K562 (cell line): ENCODE measurements around the gene MMUT. TPM values are rescaled to one million over a fixed set of nuclear protein-coding genes. Genes with fewer than 3 reads are reported as not detected.

Source experiments
- HNRNPLL ChIP-seq: fragments of 200-400 bp; formaldehyde crosslinking; IDR thresholded peaks from 2 replicates; pipeline ENCODE4 v1.6.1; 2017; ENCODE audit warnings: low read length, low read depth, mild to moderate bottlenecking; ENCODE audit not compliant: poor library complexity, severe bottlenecking
- L3MBTL2 ChIP-seq: fragments of 450-650 bp; IDR thresholded peaks from 2 replicates; pipeline ENCODE4 v1.6.1; 2016; ENCODE audit warnings: mild to moderate bottlenecking, moderate library complexity
- SUPT5H ChIP-seq: fragments of 450-650 bp; IDR thresholded peaks from 2 replicates; pipeline ENCODE4 v1.6.1; 2016
- TCF7 ChIP-seq: sonication (generic); IDR thresholded peaks from 2 replicates; pipeline ENCODE4 v1.6.1; 2016; ENCODE audit warnings: antibody characterized with exemption, borderline replicate concordance
- ZBTB7A ChIP-seq: IDR thresholded peaks from 2 replicates; pipeline ENCODE4 v1.6.1; 2011; ENCODE audit warnings: low read depth, mild to moderate bottlenecking, low read length, moderate library complexity, borderline replicate concordance; ENCODE audit not compliant: control insufficient read depth
- ZKSCAN1 ChIP-seq: fragments of 150-350 bp; IDR thresholded peaks from 2 replicates; pipeline ENCODE4 v1.6.1; 2016; ENCODE audit warnings: low read depth, low read length
- ZNF143 ChIP-seq: sonication (generic); formaldehyde crosslinking; IDR thresholded peaks from 2 replicates; pipeline ENCODE4 v1.9.0; 2022; ENCODE audit warnings: mild to moderate bottlenecking, missing genetic modification reagents
- ZSCAN29 ChIP-seq: fragments of 450-650 bp; IDR thresholded peaks from 2 replicates; pipeline ENCODE4 v1.6.1; 2017
- polyA plus RNA-seq, 8 experiments: library from polyadenylated mRNA; depleted of rRNA in 4 of 8; stranded (reverse) in 5 of 8; unstranded in 3 of 8; fragments of >200 nt; fragmentation: Nextera tagmentation in 2 of 8; fragmentation: Illumina TruSeq in 1 of 8; extraction: Ambion mirVana in 2 of 8; extraction: Trizol in 1 of 8; gene quantifications; 2 replicates each; pipeline versions ENCODE4 v1.2.1 to v1.2.3, GENCODE V29; 2011 to 2014; ENCODE audit warnings: inconsistent platforms in 1 of 8, missing spikeins in 1 of 8
- total RNA-seq, 7 experiments: library from RNA; depleted of rRNA in 6 of 7; stranded (reverse); fragments of >200 nt in 6 of 7; fragmentation: Illumina TruSeq in 2 of 7; extraction: Trizol in 2 of 7; gene quantifications; 2 replicates each; pipeline versions ENCODE4 v1.2.1 to v1.2.3, GENCODE V29; 2011 to 2021; ENCODE audit warnings: low replicate concordance in 1 of 7
- TF ChIP-seq, protein P1 (sequence below), 2 experiments: fragments of 450-650 bp; IDR thresholded peaks; 2 replicates each; pipeline ENCODE4 v1.6.1; 2018; ENCODE audit warnings: mild to moderate bottlenecking in 2 of 2, low read depth in 1 of 2; ENCODE audit not compliant: partially characterized antibody in 2 of 2
- TF ChIP-seq, protein P2 (sequence below): fragments of 450-650 bp; formaldehyde crosslinking; IDR thresholded peaks from 2 replicates; pipeline ENCODE4 v1.4.0; 2020; ENCODE audit warnings: mild to moderate bottlenecking, mixed read lengths

Gene MMUT
- total and polyA plus RNA-seq, 9 of the 15 experiments (the other 6 are each of a cell fraction or from before 2014, with no cell fraction given), result 7.1 to 26.4 (median 16.0) TPM

DNA sequence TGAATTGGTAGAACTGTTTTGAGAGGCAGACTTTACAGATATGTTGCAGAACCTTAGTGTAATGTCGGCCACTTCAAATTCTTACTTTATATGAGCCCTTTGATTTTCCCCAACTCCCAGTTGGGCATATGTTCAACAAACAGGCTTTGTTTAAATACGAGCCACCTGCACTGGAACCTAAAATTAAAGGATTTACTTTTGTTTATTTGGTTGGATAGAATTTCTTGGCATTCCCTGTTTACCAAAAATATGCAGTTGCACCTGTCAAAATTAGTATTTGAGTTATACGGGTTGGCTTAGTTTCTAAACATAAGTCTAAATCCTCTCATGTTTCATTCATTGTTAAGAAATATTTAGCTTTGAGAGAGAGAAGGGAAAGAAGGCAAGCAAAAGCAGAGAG is 34.3 kb upstream of the MMUT start (continued):
- TF ChIP-seq, protein P1, sequence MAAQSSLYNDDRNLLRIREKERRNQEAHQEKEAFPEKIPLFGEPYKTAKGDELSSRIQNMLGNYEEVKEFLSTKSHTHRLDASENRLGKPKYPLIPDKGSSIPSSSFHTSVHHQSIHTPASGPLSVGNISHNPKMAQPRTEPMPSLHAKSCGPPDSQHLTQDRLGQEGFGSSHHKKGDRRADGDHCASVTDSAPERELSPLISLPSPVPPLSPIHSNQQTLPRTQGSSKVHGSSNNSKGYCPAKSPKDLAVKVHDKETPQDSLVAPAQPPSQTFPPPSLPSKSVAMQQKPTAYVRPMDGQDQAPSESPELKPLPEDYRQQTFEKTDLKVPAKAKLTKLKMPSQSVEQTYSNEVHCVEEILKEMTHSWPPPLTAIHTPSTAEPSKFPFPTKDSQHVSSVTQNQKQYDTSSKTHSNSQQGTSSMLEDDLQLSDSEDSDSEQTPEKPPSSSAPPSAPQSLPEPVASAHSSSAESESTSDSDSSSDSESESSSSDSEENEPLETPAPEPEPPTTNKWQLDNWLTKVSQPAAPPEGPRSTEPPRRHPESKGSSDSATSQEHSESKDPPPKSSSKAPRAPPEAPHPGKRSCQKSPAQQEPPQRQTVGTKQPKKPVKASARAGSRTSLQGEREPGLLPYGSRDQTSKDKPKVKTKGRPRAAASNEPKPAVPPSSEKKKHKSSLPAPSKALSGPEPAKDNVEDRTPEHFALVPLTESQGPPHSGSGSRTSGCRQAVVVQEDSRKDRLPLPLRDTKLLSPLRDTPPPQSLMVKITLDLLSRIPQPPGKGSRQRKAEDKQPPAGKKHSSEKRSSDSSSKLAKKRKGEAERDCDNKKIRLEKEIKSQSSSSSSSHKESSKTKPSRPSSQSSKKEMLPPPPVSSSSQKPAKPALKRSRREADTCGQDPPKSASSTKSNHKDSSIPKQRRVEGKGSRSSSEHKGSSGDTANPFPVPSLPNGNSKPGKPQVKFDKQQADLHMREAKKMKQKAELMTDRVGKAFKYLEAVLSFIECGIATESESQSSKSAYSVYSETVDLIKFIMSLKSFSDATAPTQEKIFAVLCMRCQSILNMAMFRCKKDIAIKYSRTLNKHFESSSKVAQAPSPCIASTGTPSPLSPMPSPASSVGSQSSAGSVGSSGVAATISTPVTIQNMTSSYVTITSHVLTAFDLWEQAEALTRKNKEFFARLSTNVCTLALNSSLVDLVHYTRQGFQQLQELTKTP (IDR thresholded peaks at IDR 0.05; ENCODE audit: low read depth in 1 of 2, partially characterized antibody in 2 of 2), result no peak
- TF ChIP-seq ZBTB7A (no peak), TCF7 (no peak), ZKSCAN1 (no peak), HNRNPLL (no peak), SUPT5H (no peak), ZNF143 (CRISPR knock-in tag) (no peak), ZSCAN29 (no peak), L3MBTL2 (no peak)
- TF ChIP-seq, protein P2, sequence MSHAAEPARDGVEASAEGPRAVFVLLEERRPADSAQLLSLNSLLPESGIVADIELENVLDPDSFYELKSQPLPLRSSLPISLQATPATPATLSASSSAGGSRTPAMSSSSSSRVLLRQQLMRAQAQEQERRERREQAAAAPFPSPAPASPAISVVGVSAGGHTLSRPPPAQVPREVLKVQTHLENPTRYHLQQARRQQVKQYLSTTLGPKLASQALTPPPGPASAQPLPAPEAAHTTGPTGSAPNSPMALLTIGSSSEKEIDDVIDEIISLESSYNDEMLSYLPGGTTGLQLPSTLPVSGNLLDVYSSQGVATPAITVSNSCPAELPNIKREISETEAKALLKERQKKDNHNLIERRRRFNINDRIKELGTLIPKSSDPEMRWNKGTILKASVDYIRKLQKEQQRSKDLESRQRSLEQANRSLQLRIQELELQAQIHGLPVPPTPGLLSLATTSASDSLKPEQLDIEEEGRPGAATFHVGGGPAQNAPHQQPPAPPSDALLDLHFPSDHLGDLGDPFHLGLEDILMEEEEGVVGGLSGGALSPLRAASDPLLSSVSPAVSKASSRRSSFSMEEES, result no peak
